Stimulated activated CD4-positive, alpha-beta T cell treated with anti-CD3 and anti-CD28 coated beads, Interleukin-4, amount 100 ng/mL, for 4 hours (primary cell): ENCODE measurements around the gene KCNMB1.

ENCODE experiments used
- DNase-seq, 2 experiments: peaks; one replicate each; pipeline ENCODE4 v3.0.0-alpha.2; 2020

KCNMB1 gene

GRCh38 chr5:170338291-170338690 lies 50.9 kb downstream of the KCNMB1 start:
- DNase-seq: no peak

- DNase-seq: no peak
Measured at GRCh38 chr5:170337045-170337733, 52.0 kb downstream of the KCNMB1 start.

- no peak for DNase-seq
Measured at GRCh38 chr5:170336065-170336464, 53.1 kb downstream of the KCNMB1 start.

- DNase-seq: peak; percentile 31 to 56
Measured at GRCh38 chr5:170334626-170335025, 54.5 kb downstream of the KCNMB1 start.

GRCh38 chr5:170333161-170333910 lies 55.8 kb downstream of the KCNMB1 start:
- peak; percentile 46 to 78 for DNase-seq

- no peak for DNase-seq
Measured at GRCh38 chr5:170332058-170332457, 57.1 kb downstream of the KCNMB1 start.

GRCh38 chr5:170330568-170331054 lies 58.6 kb downstream of the KCNMB1 start:
- DNase-seq: peak in 1 of 2 experiments; percentile 26

GRCh38 chr5:170329524-170329923 lies 59.6 kb downstream of the KCNMB1 start:
- no peak for DNase-seq

- no peak for DNase-seq
Measured at GRCh38 chr5:170327829-170328228, 61.3 kb downstream of the KCNMB1 start.

- DNase-seq: no peak
Measured at GRCh38 chr5:170327168-170327567, 62.0 kb downstream of the KCNMB1 start.
